ENCODE results near the gene HSF5. TPM values are rescaled to one million over a fixed set of nuclear protein-coding genes. Genes with fewer than 3 reads are reported as not detected.

The HSF5 gene
- total and polyA plus RNA-seq, 2 donors (not counting 1 experiment from before 2014, with no cell fraction given): 2.2 to 5.1 TPM

GRCh38 chr17:58376472-58377000 lies 111.7 kb downstream of the HSF5 start:
- H3K27me3 Mint-ChIP-seq: no peaks in the 10 kb centered on the region
- no peak overlapping the region for H3K4me2 ChIP-seq (replicated peaks; ENCODE audit: low read depth, low read length, poor library complexity, severe bottlenecking)

More at GRCh38 chr17:58376472-58377000, 111.7 kb downstream of the HSF5 start:
- TF ChIP-seq CTCF (IDR thresholded peaks at IDR 0.05) (no peak), EZH2 (IDR thresholded peaks at IDR 0.05; ENCODE audit: borderline replicate concordance, insufficient read depth, low read depth, low read length, poor library complexity, severe bottlenecking) (no peak)
- DNase-seq (no peak), ATAC-seq (ENCODE audit: low read depth) (no peak)
- CTCF ChIA-PET: interaction anchor here (1.0 to 1.5 kb wide), 2 partner anchors 41 to 59 kb away, joined by 4 to 5 read pairs; partner anchors contain the start of gene RNF43
- 93% methylated on average over 2 of the region's 4 CpGs for WGBS (ENCODE audit: insufficient coverage)
- H3K27ac ChIP-seq (ENCODE audit: low read length in 2 of 2): no peak overlapping the region
- no peaks in the 10 kb centered on the region for H3K9me3 ChIP-seq (ENCODE audit: control extremely low read depth in 1 of 3, control insufficient read depth in 2 of 3, insufficient read depth in 1 of 3, low read length in 2 of 3)
- intact Hi-C loops (cut with micrococcal nuclease): no loop called here
- Mint-ChIP-seq H3K4me3 (no peak overlapping the region), H3K27ac (no peak overlapping the region), H3K4me1 (peaks cover 6% of the 10 kb centered on the region), H3K9me3 (ENCODE audit: insufficient read depth) (no peaks in the 10 kb centered on the region)
- H3K79me2 ChIP-seq (ENCODE audit: control insufficient read depth, insufficient read depth, low read length): no peaks in the 10 kb centered on the region
- H3K4me1 ChIP-seq (ENCODE audit: control insufficient read depth in 2 of 2, insufficient read depth in 2 of 2, low read length in 2 of 2): peaks cover under 1% of the 10 kb centered on the region in 2 donors
- no peak overlapping the region for H3K9ac ChIP-seq (ENCODE audit: low read length)
- H4K20me1 ChIP-seq (ENCODE audit: control insufficient read depth, insufficient read depth, low read length, poor library complexity, severe bottlenecking): no peaks in the 10 kb centered on the region
- H2AFZ ChIP-seq (ENCODE audit: insufficient read depth, low read depth, low read length, poor library complexity, severe bottlenecking): no peak overlapping the region
- POLR2A ChIA-PET: interaction anchor here (1.4 kb wide), 1 partner anchor 59 kb away, joined by 3 read pairs; no protein-coding TSS in a partner anchor
- H3K36me3 ChIP-seq (replicated peaks in 1 of 2; ENCODE audit: control extremely low read depth in 1 of 2, control insufficient read depth in 1 of 2, extremely low read depth in 1 of 2, insufficient read depth in 2 of 2, low read length in 1 of 2): no peaks in the 10 kb centered on the region
- no peaks in the 10 kb centered on the region for H3K27me3 ChIP-seq (replicated peaks in 1 of 4; ENCODE audit: control extremely low read depth in 1 of 4, control insufficient read depth in 3 of 4, insufficient read depth in 4 of 4, low read length in 3 of 4)
- no peak overlapping the region for H3K4me3 ChIP-seq (ENCODE audit: control extremely low read depth in 1 of 5, extremely low read depth in 1 of 5, insufficient read depth in 1 of 5, low read depth in 2 of 5, low read length in 4 of 5)
